GM12892 (cell line): ENCODE measurements around the gene BPIFB2.

ENCODE experiments used
- DNase-seq: peaks from one replicate; pipeline ENCODE4 v3.0.0; 2011; ENCODE audit not compliant: insufficient read length
- FAIRE-seq: peaks from 2 replicates; lab custom pipeline; 2011; peaks lifted over from hg19 to GRCh38; lab: Jason Lieb, UNC
- POLR2A ChIP-seq: IDR thresholded peaks from 2 replicates; pipeline ENCODE4 v1.6.1; 2011; ENCODE audit warnings: low read depth, low read length, control low read depth
- POLR2AphosphoS5 ChIP-seq: IDR thresholded peaks from 2 replicates; pipeline ENCODE4 v1.6.1; 2011; ENCODE audit warnings: low read depth, low read length, control low read depth
- TAF1 ChIP-seq: IDR thresholded peaks from 2 replicates; pipeline ENCODE4 v1.6.1; 2011; ENCODE audit warnings: low read depth, mild to moderate bottlenecking, control low read depth, low read length, borderline replicate concordance

Gene BPIFB2

GRCh38 chr20:33014336-33015113, 7.0 kb downstream of the BPIFB2 start:
- no peak for DNase-seq
- no peak for FAIRE-seq
- no peak for TF ChIP-seq POLR2AphosphoS5
- TF ChIP-seq POLR2A: no peak
- no peak for TF ChIP-seq TAF1

- TF ChIP-seq POLR2A (no peak), TAF1 (no peak), POLR2AphosphoS5 (no peak)
- FAIRE-seq: no peak
Measured at GRCh38 chr20:33015114-33015484, 7.6 kb downstream of the BPIFB2 start.

GRCh38 chr20:33015700-33016580, 8.4 kb downstream of the BPIFB2 start:
- no peak for FAIRE-seq
- no peak for DNase-seq
- TF ChIP-seq POLR2AphosphoS5 (no peak), POLR2A (no peak)

More at GRCh38 chr20:33015114-33015484, 7.6 kb downstream of the BPIFB2 start:
- no peak for DNase-seq

DNA sequence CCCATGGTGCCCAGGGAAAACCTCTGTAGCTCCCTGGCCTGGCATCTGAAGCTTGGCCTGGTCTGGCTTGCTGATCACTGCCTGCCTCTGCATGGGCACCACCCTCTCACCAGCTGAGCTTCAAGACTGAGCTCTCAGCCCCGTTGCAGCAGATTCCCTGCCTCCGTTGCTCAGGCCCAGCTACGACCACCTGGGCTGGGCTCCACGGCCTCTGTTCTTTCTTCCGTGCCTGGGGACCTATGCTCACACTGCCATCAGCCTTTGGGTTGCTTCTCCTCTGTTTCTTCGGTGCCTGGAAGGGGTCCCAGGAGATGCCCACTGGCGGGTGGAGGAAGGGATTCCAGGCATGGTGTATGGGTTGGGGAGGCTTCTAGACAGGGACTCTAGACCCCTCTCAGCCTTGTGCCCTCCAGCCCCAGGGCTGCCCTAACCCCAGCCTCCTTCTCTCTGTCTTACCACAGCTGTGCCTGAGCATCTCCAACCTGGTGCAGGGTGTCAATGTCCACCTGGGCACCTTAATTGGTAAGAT, 9.1 kb downstream of the BPIFB2 start:
- TF ChIP-seq TAF1 (no peak), POLR2AphosphoS5 (no peak), POLR2A (no peak)
- DNase-seq (no peak), FAIRE-seq (no peak)

DNA sequence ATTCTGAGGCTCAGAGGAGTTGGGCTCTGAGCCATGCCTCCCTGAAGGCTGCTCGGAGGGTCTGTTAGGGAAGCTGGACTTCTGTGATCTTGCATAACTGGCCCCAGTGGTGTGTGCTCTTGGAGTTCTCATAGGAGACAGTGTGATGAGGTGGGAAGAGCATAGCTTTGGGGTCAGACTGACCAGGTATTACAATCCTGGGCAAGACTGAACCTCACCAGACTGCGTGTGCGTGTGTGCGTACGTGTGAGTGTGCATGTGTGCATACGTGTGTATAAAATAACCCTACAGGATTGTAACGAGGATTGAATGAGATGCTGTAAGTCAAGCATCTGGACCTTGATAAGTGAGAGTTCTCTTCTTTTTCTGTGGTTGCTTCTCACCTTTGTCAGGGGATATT, 10.0 kb downstream of the BPIFB2 start:
- FAIRE-seq: no peak
- no peak for TF ChIP-seq POLR2A
- no peak for TF ChIP-seq TAF1
- no peak for TF ChIP-seq POLR2AphosphoS5
- no peak for DNase-seq

- DNase-seq: no peak
- FAIRE-seq: no peak
- no peak for TF ChIP-seq TAF1
- TF ChIP-seq POLR2AphosphoS5: no peak
- TF ChIP-seq POLR2A: no peak
Measured at GRCh38 chr20:33018169-33018931, 10.8 kb downstream of the BPIFB2 start.

DNA sequence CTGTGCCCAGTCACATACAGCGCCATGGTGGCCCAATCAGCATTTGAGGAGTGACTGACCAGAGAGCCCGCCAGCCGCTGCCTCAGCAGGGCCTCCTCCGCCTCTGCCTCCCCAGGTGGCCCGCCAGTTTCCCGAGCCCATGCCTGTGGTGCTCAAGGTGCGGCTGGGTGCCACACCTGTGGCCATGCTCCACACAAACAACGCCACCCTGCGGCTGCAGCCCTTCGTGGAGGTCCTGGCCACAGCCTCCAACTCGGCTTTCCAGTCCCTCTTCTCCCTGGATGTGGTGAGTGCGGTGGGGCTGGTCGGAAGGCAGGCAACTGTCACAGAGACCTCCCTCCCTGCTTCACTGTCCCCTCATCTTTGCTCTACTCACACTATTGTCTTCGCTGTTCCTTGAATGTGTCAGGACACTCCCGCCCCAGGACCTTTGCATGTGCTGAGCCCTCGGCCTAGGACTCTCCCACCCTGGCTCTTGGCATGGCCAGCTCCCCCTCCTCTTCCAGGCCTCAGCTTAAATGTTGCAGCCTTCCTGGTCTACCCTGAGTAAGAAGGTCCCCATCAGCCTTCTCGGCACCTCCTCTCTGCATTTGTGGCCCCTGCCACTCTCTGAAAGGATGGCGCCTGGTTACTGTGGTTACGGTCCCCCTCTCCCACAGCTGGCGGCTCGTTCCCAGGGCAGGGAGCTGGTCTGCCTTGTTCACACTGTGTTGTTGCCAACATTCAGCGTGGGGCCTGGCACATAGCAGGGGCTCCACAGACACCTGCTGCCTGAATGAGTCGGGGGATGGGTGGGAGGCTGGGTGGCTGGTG, 12.2 kb downstream of the BPIFB2 start:
- TF ChIP-seq TAF1 (no peak), POLR2AphosphoS5 (no peak), POLR2A (no peak)
- DNase-seq: no peak
- FAIRE-seq: no peak

GRCh38 chr20:33020278-33021161, 13.0 kb downstream of the BPIFB2 start:
- no peak for DNase-seq
- no peak for FAIRE-seq
- TF ChIP-seq POLR2AphosphoS5: no peak
- no peak for TF ChIP-seq POLR2A
- TF ChIP-seq TAF1: no peak

- no peak for DNase-seq
- FAIRE-seq: no peak
- TF ChIP-seq POLR2AphosphoS5: no peak
- TF ChIP-seq TAF1: no peak
- no peak for TF ChIP-seq POLR2A
Measured at GRCh38 chr20:33021879-33022278, 14.4 kb downstream of the BPIFB2 start.
